IMR-90 (cell line): ENCODE measurements around the gene URB2. TPM values are rescaled to one million over a fixed set of nuclear protein-coding genes. Genes with fewer than 3 reads are reported as not detected.

Experiments used
- ATAC-seq: fragments of 200-7000 bp; cut with Tn5 transposase; 2 replicates; pipeline ENCODE4 v1.9.1; 2020; ENCODE audit warnings: low read depth, mild to moderate bottlenecking, moderate library complexity
- BruUV-seq: library from RNA; stranded (reverse); fragments of 400-500 nt; replicated peaks from 2 replicates; lab custom pipeline; 2021; lab: Mats Ljungman, UMichigan
- CTCF ChIA-PET: fragments of 300-600 bp; formaldehyde crosslinking; extraction: SDS; loops from one replicate; lab custom pipeline; 2021; ENCODE audit warnings: antibody characterized with exemption; lab: Yijun Ruan, JAX
- POLR2A ChIA-PET: fragments of 300-600 bp; sonication (Branson Sonifier 250); formaldehyde crosslinking; loops from one replicate; lab custom pipeline; 2022; ENCODE audit warnings: antibody characterized with exemption; ENCODE audit not compliant: unreplicated experiment; lab: Charles Lee
- DNase-seq: peaks from one replicate; pipeline ENCODE4 v3.0.0; 2013
- H2AFZ ChIP-seq: replicated peaks from 2 replicates; pipeline ENCODE3; 2013; ENCODE audit warnings: low read length, mild to moderate bottlenecking; ENCODE audit not compliant: poor library complexity
- H2AK5ac ChIP-seq: 2 replicates; pipeline ENCODE4 v1.6.1; 2013; ENCODE audit warnings: low read depth, low read length, inconsistent platforms
- H2AK9ac ChIP-seq: replicated peaks from 2 replicates; pipeline ENCODE3; 2013; ENCODE audit warnings: mild to moderate bottlenecking, low read depth, low read length, moderate library complexity; ENCODE audit not compliant: poor library complexity
- H2BK120ac ChIP-seq: 2 replicates; pipeline ENCODE4 v1.6.1; 2013; ENCODE audit warnings: low read depth, low read length, inconsistent platforms
- H2BK15ac ChIP-seq: 3 replicates; pipeline ENCODE4 v1.6.1; 2013; ENCODE audit warnings: low read depth, low read length, inconsistent platforms
- H2BK20ac ChIP-seq: 2 replicates; pipeline ENCODE4 v1.6.1; 2013; ENCODE audit warnings: low read depth, mild to moderate bottlenecking, inconsistent platforms, low read length, moderate library complexity
- H2BK5ac ChIP-seq: 2 replicates; pipeline ENCODE4 v1.6.1; 2013; ENCODE audit warnings: mild to moderate bottlenecking, low read depth, low read length, inconsistent platforms; ENCODE audit not compliant: poor library complexity, severe bottlenecking
- H3K14ac ChIP-seq: replicated peaks from 2 replicates; pipeline ENCODE4 v1.6.1; 2013; ENCODE audit warnings: low read depth, low read length, inconsistent platforms
- H3K18ac ChIP-seq: 2 replicates; pipeline ENCODE4 v1.6.1; 2013; ENCODE audit warnings: low read depth, low read length, control low read depth
- H3K23ac ChIP-seq: 2 replicates; pipeline ENCODE4 v1.6.1; 2013; ENCODE audit warnings: low read depth, low read length, inconsistent platforms
- H3K27ac ChIP-seq: 2 replicates; pipeline ENCODE4 v1.5.1; 2013; ENCODE audit warnings: mild to moderate bottlenecking, control low read depth, low read length; ENCODE audit not compliant: insufficient read depth
- H3K27me3 ChIP-seq: 2 replicates; pipeline ENCODE4 v1.6.1; 2013; ENCODE audit warnings: low read length; ENCODE audit not compliant: control insufficient read depth, insufficient read depth
- H3K36me3 ChIP-seq: 2 replicates; pipeline ENCODE4 v1.6.1; 2013; ENCODE audit warnings: low read length, mixed read lengths; ENCODE audit not compliant: control insufficient read depth, insufficient read depth
- H3K4ac ChIP-seq: 2 replicates; pipeline ENCODE4 v1.6.1; 2013; ENCODE audit warnings: low read depth, low read length, inconsistent platforms
- H3K4me1 ChIP-seq: 2 replicates; pipeline ENCODE4 v1.6.1; 2013; ENCODE audit warnings: low read length, mixed read lengths; ENCODE audit not compliant: control insufficient read depth, insufficient read depth
- H3K4me2 ChIP-seq: 2 replicates; pipeline ENCODE4 v1.6.1; 2013; ENCODE audit warnings: low read depth, mild to moderate bottlenecking, control low read depth, low read length, moderate library complexity
- H3K4me3 ChIP-seq: 2 replicates; pipeline ENCODE4 v1.5.1; 2013; ENCODE audit warnings: low read depth, mild to moderate bottlenecking, control low read depth, low read length, moderate library complexity; ENCODE audit not compliant: insufficient read depth
- H3K56ac ChIP-seq: 2 replicates; pipeline ENCODE4 v1.6.1; 2013; ENCODE audit warnings: low read length, inconsistent platforms; ENCODE audit not compliant: insufficient read depth; ENCODE audit errors: extremely low read depth
- H3K79me1 ChIP-seq, 2 experiments: 2 replicates each; pipeline ENCODE4 v1.6.1; 2013; ENCODE audit warnings: low read length in 2 of 2, inconsistent platforms in 1 of 2, low read depth in 1 of 2
- H3K9ac ChIP-seq: 2 replicates; pipeline ENCODE4 v1.6.1; 2013; ENCODE audit warnings: low read depth, low read length, control low read depth
- H3K9me1 ChIP-seq: 2 replicates; pipeline ENCODE4 v1.6.1; 2013; ENCODE audit warnings: low read length, inconsistent platforms; ENCODE audit not compliant: insufficient read depth
- H3K9me3 ChIP-seq: 2 replicates; pipeline ENCODE4 v1.6.1; 2013; ENCODE audit warnings: low read length; ENCODE audit not compliant: control insufficient read depth, insufficient read depth
- H4K20me1 ChIP-seq: 2 replicates; pipeline ENCODE4 v1.6.1; 2013; ENCODE audit warnings: low read length, inconsistent platforms; ENCODE audit not compliant: insufficient read depth
- H4K5ac ChIP-seq: 2 replicates; pipeline ENCODE4 v1.6.1; 2013; ENCODE audit warnings: mild to moderate bottlenecking, low read depth, low read length, control low read depth
- H4K8ac ChIP-seq, 2 experiments: 2 replicates each; pipeline ENCODE4 v1.6.1; 2013; ENCODE audit warnings: low read depth in 2 of 2, low read length in 2 of 2, control low read depth in 1 of 2, inconsistent platforms in 1 of 2
- H4K91ac ChIP-seq: 2 replicates; pipeline ENCODE4 v1.6.1; 2013; ENCODE audit warnings: low read depth, low read length, inconsistent platforms; ENCODE audit not compliant: insufficient read depth
- BHLHE40 ChIP-seq: fragments of 150-350 bp; IDR thresholded peaks from 2 replicates; pipeline ENCODE4 v1.6.1; 2016; ENCODE audit warnings: mild to moderate bottlenecking, low read depth, low read length
- CEBPB ChIP-seq: IDR thresholded peaks from 2 replicates; pipeline ENCODE4 v1.6.1; 2012; ENCODE audit warnings: low read depth, low read length, improper control_type of control experiment
- FOS ChIP-seq: fragments of 150-350 bp; IDR thresholded peaks from 2 replicates; pipeline ENCODE4 v1.6.1; 2016; ENCODE audit warnings: low read depth, low read length
- MAFK ChIP-seq: IDR thresholded peaks from 2 replicates; pipeline ENCODE4 v1.6.1; 2012; ENCODE audit warnings: low read depth, low read length, improper control_type of control experiment
- MAZ ChIP-seq: IDR thresholded peaks from 2 replicates; pipeline ENCODE4 v1.6.1; 2012; ENCODE audit warnings: low read depth, mild to moderate bottlenecking, low read length, improper control_type of control experiment, moderate library complexity, borderline replicate concordance
- MXI1 ChIP-seq: IDR thresholded peaks from 2 replicates; pipeline ENCODE4 v1.6.1; 2012; ENCODE audit warnings: low read depth, mild to moderate bottlenecking, low read length, moderate library complexity, borderline replicate concordance
- NFE2L2 ChIP-seq: fragments of 150-350 bp; IDR thresholded peaks from 2 replicates; pipeline ENCODE4 v1.6.1; 2016; ENCODE audit warnings: low read depth, mild to moderate bottlenecking, low read length
- POLR2A ChIP-seq: IDR thresholded peaks from 2 replicates; pipeline ENCODE4 v1.6.1; 2012; ENCODE audit warnings: mild to moderate bottlenecking, low read depth, low read length
- RAD21 ChIP-seq: IDR thresholded peaks from 2 replicates; pipeline ENCODE4 v1.6.1; 2012; ENCODE audit warnings: low read length, improper control_type of control experiment
- RCOR1 ChIP-seq: IDR thresholded peaks from 2 replicates; pipeline ENCODE4 v1.6.1; 2012; ENCODE audit warnings: mild to moderate bottlenecking, low read length, improper control_type of control experiment; ENCODE audit not compliant: insufficient replicate concordance
- RFX5 ChIP-seq: IDR thresholded peaks from 2 replicates; pipeline ENCODE4 v1.8.0; 2012; ENCODE audit warnings: low read depth, mild to moderate bottlenecking, low read length, moderate library complexity
- SMC3 ChIP-seq: fragments of 150-350 bp; IDR thresholded peaks from 2 replicates; pipeline ENCODE4 v1.6.1; 2016; ENCODE audit warnings: low read depth, mild to moderate bottlenecking, antibody characterized with exemption, low read length, moderate library complexity
- WGBS, 2 experiments: methylation state at CpG; one replicate each; pipeline versions ENCODE4 v1.1.5 to v1.1.7; 2013; ENCODE audit warnings: missing lambda C conversion rate in 2 of 2; ENCODE audit not compliant: insufficient read length in 1 of 2; ENCODE audit errors: extremely low coverage in 2 of 2; 5-methylcytosine and 5-hydroxymethylcytosine counted together
- dilution Hi-C: fragments of 300-500 bp; cut with HindIII; formaldehyde crosslinking; loops from one replicate; pipeline ENCODE4 v1.14.3; 2018; ENCODE audit warnings: low sequenced_read_pairs; ENCODE audit not compliant: unreplicated experiment
- in situ Hi-C: fragments of 300-500 bp; cut with MboI; formaldehyde crosslinking; loops from 3 replicates; pipeline ENCODE4 v1.14.3; 2019; ENCODE audit warnings: low sequenced_read_pairs, inconsistent platforms, mixed read lengths
- intact Hi-C: fragments of 100-400 bp; cut with micrococcal nuclease; formaldehyde crosslinking; loops from 2 replicates; pipeline ENCODE4 v1.10.0; 2022
- polyA plus RNA-seq, 3 experiments: library from polyadenylated mRNA; depleted of rRNA; stranded (reverse); fragments of >200 nt; gene quantifications; 2 replicates each; pipeline ENCODE4 v1.2.3, GENCODE V29; 2012; ENCODE audit warnings: low replicate concordance in 1 of 3
- total RNA-seq: library from RNA; depleted of rRNA; stranded (reverse); fragments of >200 nt; gene quantifications from 2 replicates; pipeline ENCODE4 v1.2.3, GENCODE V29; 2012
- TF ChIP-seq, protein P1 (sequence below): fragments of 150-350 bp; IDR thresholded peaks from 2 replicates; pipeline ENCODE4 v1.6.1; 2016; ENCODE audit warnings: low read depth, mild to moderate bottlenecking, low read length, moderate library complexity, borderline replicate concordance
- TF ChIP-seq, protein P2 (sequence below): conservative IDR thresholded peaks from 2 replicates; pipeline ENCODE4 v1.5.1; 2012; ENCODE audit warnings: mild to moderate bottlenecking, low read depth, low read length, improper control_type of control experiment
- TF ChIP-seq, protein P3 (sequence below): fragments of 150-350 bp; IDR thresholded peaks from 2 replicates; pipeline ENCODE4 v1.6.1; 2017; ENCODE audit warnings: mild to moderate bottlenecking, antibody characterized with exemption, low read length, low read depth

Gene URB2
- total and polyA plus RNA-seq, 2 of the 4 experiments (the other 2 are of a cell fraction) = 5.9 to 15.4 TPM

DNA sequence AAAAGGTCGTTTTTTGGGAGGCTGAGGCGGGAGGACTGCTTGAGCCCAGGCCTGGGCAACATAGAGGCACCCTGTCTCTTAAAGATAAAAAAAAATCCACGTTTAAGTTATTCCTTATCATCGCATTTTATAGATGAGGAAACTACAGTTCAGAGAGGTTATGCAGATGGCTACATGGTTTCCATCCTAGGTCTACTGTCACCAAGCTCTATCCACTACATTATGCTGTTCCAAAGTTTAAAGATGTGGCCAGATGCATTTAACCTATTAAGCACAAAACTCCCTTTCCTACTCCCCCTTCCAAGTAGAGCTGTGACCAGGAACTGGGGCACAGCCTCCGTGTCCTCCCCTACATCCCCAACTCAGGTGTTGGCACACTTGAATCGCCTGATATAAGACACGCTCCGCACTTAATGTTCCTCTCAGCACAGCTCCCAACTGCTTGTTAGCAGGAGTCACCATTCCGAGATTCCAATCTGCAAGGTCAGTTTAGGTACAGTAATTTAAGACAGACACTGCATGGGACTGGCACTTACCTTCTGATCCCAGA is 1.5 kb upstream of the URB2 start:
- Histone ChIP-seq H3K9me1 (peaks cover 9% of the 10 kb centered on the region), H4K5ac (no peak overlapping the region), H3K4me3 (peak overlapping the region; percentile 84), H3K23ac (peak overlapping the region; percentile 10), H2BK15ac (no peak overlapping the region), H3K18ac (no peak overlapping the region), H3K4me2 (peak overlapping the region; percentile 96), H2BK5ac (no peak overlapping the region), H3K4me1 (peaks cover 6% of the 10 kb centered on the region), H2AK9ac (peak overlapping the region; percentile 1), H3K27me3 (no peaks in the 10 kb centered on the region), H4K8ac (no peak overlapping the region), H4K91ac (no peak overlapping the region), H2AK5ac (0 out of 2 replicates have a peak overlapping the region, but pooled peaks have one; percentile 5), H2BK20ac (no peak overlapping the region), H4K20me1 (peaks cover 54% of the 10 kb centered on the region), H3K9ac (peak overlapping the region; percentile 56), H3K14ac (no peak overlapping the region), H3K79me1 (peaks cover 22 to 57% of the 10 kb centered on the region in 2 experiments), H2BK120ac (no peak overlapping the region), H3K27ac (no peak overlapping the region), H3K36me3 (peaks cover 2% of the 10 kb centered on the region; the same call in 1 of the 2 replicates), H2AFZ (peak overlapping the region; percentile 94), H3K4ac (peak overlapping the region; percentile 24; the same call in 1 of the 2 replicates), H3K56ac (no peak overlapping the region; the same call in 1 of the 2 replicates), H3K9me3 (no peaks in the 10 kb centered on the region)
- POLR2A ChIA-PET = interaction anchor here (1.0 kb wide), 1 partner anchor 66 kb away, joined by 3 read pairs; the partner anchor contains the start of gene ABCB10
- dilution Hi-C loops = no loop called here
- ATAC-seq = no peak
- CTCF ChIA-PET = interaction anchor here (0.6 to 1.4 kb wide), 2 partner anchors 42 to 66 kb away, joined by 3 to 5 read pairs; partner anchors contain the start of gene ABCB10
- intact Hi-C loops = loop anchor here (5.0 kb wide), 1 partner anchor 458 kb away; no protein-coding TSS in a partner anchor
- BruUV-seq = no TSS peak
- 54% methylated on average over 3 of the region's 9 CpGs; no CpG with 5 or more reads in 1 of the 2 experiments for WGBS, 2 experiments
- no peak for DNase-seq
- in situ Hi-C loops = loop anchor here (5.0 kb wide), 1 partner anchor 67 kb away; the partner anchor contains the start of gene ABCB10
- no peak for TF ChIP-seq MAZ
- TF ChIP-seq, protein P1, sequence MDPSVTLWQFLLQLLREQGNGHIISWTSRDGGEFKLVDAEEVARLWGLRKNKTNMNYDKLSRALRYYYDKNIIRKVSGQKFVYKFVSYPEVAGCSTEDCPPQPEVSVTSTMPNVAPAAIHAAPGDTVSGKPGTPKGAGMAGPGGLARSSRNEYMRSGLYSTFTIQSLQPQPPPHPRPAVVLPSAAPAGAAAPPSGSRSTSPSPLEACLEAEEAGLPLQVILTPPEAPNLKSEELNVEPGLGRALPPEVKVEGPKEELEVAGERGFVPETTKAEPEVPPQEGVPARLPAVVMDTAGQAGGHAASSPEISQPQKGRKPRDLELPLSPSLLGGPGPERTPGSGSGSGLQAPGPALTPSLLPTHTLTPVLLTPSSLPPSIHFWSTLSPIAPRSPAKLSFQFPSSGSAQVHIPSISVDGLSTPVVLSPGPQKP = no peak
- TF ChIP-seq BHLHE40 = no peak
- no peak for TF ChIP-seq FOS
- TF ChIP-seq RCOR1 = no peak
- TF ChIP-seq RFX5 = no peak
- TF ChIP-seq, protein P2, sequence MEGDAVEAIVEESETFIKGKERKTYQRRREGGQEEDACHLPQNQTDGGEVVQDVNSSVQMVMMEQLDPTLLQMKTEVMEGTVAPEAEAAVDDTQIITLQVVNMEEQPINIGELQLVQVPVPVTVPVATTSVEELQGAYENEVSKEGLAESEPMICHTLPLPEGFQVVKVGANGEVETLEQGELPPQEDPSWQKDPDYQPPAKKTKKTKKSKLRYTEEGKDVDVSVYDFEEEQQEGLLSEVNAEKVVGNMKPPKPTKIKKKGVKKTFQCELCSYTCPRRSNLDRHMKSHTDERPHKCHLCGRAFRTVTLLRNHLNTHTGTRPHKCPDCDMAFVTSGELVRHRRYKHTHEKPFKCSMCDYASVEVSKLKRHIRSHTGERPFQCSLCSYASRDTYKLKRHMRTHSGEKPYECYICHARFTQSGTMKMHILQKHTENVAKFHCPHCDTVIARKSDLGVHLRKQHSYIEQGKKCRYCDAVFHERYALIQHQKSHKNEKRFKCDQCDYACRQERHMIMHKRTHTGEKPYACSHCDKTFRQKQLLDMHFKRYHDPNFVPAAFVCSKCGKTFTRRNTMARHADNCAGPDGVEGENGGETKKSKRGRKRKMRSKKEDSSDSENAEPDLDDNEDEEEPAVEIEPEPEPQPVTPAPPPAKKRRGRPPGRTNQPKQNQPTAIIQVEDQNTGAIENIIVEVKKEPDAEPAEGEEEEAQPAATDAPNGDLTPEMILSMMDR = no peak
- TF ChIP-seq CEBPB = no peak
- no peak for TF ChIP-seq NFE2L2
- no peak for TF ChIP-seq MXI1
- TF ChIP-seq SMC3 = no peak
- no peak for TF ChIP-seq RAD21
- TF ChIP-seq POLR2A = no peak
- no peak for TF ChIP-seq MAFK
- TF ChIP-seq, protein P3, sequence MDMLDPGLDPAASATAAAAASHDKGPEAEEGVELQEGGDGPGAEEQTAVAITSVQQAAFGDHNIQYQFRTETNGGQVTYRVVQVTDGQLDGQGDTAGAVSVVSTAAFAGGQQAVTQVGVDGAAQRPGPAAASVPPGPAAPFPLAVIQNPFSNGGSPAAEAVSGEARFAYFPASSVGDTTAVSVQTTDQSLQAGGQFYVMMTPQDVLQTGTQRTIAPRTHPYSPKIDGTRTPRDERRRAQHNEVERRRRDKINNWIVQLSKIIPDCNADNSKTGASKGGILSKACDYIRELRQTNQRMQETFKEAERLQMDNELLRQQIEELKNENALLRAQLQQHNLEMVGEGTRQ = no peak
